ENCODE measurements around the gene ABCE1. TPM values are rescaled to one million over a fixed set of nuclear protein-coding genes. Genes with fewer than 3 reads are reported as not detected.

Gene ABCE1
- total RNA-seq, 1 donor from 2014 or later: 33.6 TPM

GRCh38 chr4:145176641-145177432 lies 78.7 kb downstream of the ABCE1 start:
- no peak for DNase-seq (ENCODE audit: low spot score)

GRCh38 chr4:145177511-145177905 lies 79.4 kb downstream of the ABCE1 start:
- DNase-seq (ENCODE audit: low spot score): no peak

DNA sequence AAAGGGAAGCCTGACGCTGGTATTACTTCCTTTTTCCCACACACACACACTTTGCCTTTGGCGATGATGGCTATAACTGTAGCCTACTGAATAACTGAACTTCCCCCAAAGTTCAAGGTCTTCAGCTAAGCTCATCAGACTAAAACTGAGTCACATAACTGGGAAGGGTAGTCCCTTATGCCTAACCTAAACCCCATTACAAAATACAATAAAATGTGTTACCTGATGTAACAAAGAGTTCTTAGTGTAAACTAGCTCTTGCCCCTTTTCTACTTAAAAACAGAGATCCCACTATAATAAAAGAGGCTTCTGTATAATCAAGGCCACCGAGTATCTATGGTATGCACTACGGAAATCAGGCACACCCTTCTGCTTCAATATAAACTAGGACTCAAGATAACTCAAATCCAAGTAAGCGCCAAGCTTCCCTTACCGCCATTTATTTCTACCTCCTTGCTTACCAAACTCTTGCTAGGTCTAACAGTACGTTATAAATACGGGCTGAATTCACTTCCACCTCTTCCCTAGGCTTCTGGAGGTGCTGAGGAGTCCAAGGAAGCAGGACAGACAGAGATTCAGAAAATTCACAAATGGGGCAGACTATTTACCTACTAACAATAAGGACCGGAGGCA lies 79.9 kb downstream of the ABCE1 start:
- no peak for DNase-seq (ENCODE audit: low spot score)

DNA sequence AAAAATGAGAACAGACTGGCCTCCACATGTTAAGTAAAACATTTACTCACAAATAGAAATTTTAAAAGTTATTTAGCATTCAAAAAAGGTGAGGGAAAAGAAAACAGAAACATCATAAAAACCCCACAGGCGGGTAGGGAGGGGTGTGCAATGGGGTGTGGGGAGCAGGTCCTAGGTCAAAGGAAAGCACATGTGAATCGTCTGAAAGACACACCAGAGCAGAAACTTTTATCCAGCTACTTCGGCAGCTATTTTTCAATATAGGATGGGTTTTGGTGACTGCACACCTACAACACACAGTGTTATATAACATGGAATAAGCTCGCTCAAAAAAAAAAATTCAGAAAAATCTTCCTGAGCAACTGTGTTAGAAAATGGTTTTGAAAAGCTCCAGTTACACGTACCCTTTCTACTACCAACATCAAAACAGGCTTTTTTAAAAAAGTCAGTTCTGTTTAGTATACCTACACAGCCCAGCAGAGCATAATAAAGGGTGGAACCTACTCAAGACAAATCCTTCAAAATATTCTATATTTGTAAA lies 80.7 kb downstream of the ABCE1 start:
- DNase-seq (ENCODE audit: low spot score): no peak

Other genes starting within 250 kb of the ABCE1 start
- gene ANAPC10, start 115 bp upstream of the ABCE1 start, total RNA-seq: 13.6 TPM
- gene OTUD4, start 82.3 kb downstream of the ABCE1 start, total RNA-seq: 28.5 TPM